DOHH2 (cell line): ENCODE results near the gene RAB10.

ENCODE experiments used
- H3F3A ChIP-seq: fragments of 200-600 bp; sonication (generic), shearing (Covaris generic); 2 replicates; pipeline ENCODE4 v1.6.0; 2016; ENCODE audit warnings: antibody characterized with exemption, mild to moderate bottlenecking; ENCODE audit not compliant: control insufficient read depth, insufficient read depth
- H3K27ac ChIP-seq: fragments of 200-600 bp; sonication (generic); 2 replicates; pipeline ENCODE4 v1.5.1; 2014; ENCODE audit warnings: low read depth, mild to moderate bottlenecking, low read length, moderate library complexity
- H3K27me3 ChIP-seq: fragments of 200-600 bp; sonication (generic); 2 replicates; pipeline ENCODE4 v1.6.1; 2014; ENCODE audit warnings: mild to moderate bottlenecking, low read length, mixed read lengths; ENCODE audit not compliant: control insufficient read depth
- H3K36me3 ChIP-seq: fragments of 200-600 bp; sonication (generic); 2 replicates; pipeline ENCODE4 v1.6.1; 2014; ENCODE audit warnings: mild to moderate bottlenecking, low read length, moderate library complexity, mixed read lengths; ENCODE audit not compliant: control insufficient read depth
- H3K4me1 ChIP-seq: fragments of 200-600 bp; sonication (generic); 2 replicates; pipeline ENCODE4 v1.6.1; 2014; ENCODE audit warnings: mild to moderate bottlenecking, low read length, mixed read lengths; ENCODE audit not compliant: control insufficient read depth
- H3K4me2 ChIP-seq: fragments of 200-600 bp; sonication (generic); 2 replicates; pipeline ENCODE4 v1.6.0; 2014; ENCODE audit warnings: mild to moderate bottlenecking, low read length, moderate library complexity
- H3K4me3 ChIP-seq: fragments of 200-600 bp; sonication (generic); 2 replicates; pipeline ENCODE4 v1.5.1; 2014; ENCODE audit warnings: mild to moderate bottlenecking, low read length, mixed read lengths
- H3K79me2 ChIP-seq: fragments of 200-600 bp; sonication (generic); 2 replicates; pipeline ENCODE4 v1.6.1; 2014; ENCODE audit warnings: mild to moderate bottlenecking, low read length, mixed read lengths; ENCODE audit not compliant: control insufficient read depth
- H3K9me2 ChIP-seq: fragments of 200-600 bp; sonication (generic); replicated peaks from 2 replicates; pipeline ENCODE4 v1.6.1; 2014; ENCODE audit warnings: mild to moderate bottlenecking, low read length, mixed read lengths; ENCODE audit not compliant: control insufficient read depth
- H3K9me3 ChIP-seq: fragments of 200-600 bp; sonication (generic); 2 replicates; pipeline ENCODE4 v1.6.1; 2014; ENCODE audit warnings: antibody characterized with exemption, low read length, mixed read lengths; ENCODE audit not compliant: control insufficient read depth, insufficient read depth
- H4K20me1 ChIP-seq: fragments of 200-600 bp; sonication (generic); 2 replicates; pipeline ENCODE4 v1.6.0; 2014; ENCODE audit warnings: low read depth, mild to moderate bottlenecking, antibody characterized with exemption, low read length, moderate library complexity; ENCODE audit not compliant: control insufficient read depth, insufficient read depth
- CTCF ChIP-seq: fragments of 200-600 bp; sonication (generic); IDR thresholded peaks from one replicate; pipeline ENCODE4 v1.5.1; 2014; ENCODE audit warnings: antibody characterized with exemption, mild to moderate bottlenecking, low read depth, low read length; ENCODE audit not compliant: poor library complexity, severe bottlenecking
- EZH2phosphoT487 ChIP-seq: fragments of 200-600 bp; sonication (generic); IDR thresholded peaks from 2 replicates; pipeline ENCODE4 v1.6.1; 2017; ENCODE audit warnings: borderline replicate concordance, mild to moderate bottlenecking, antibody characterized with exemption, low read length, moderate library complexity, mixed read lengths

The RAB10 gene

DNA sequence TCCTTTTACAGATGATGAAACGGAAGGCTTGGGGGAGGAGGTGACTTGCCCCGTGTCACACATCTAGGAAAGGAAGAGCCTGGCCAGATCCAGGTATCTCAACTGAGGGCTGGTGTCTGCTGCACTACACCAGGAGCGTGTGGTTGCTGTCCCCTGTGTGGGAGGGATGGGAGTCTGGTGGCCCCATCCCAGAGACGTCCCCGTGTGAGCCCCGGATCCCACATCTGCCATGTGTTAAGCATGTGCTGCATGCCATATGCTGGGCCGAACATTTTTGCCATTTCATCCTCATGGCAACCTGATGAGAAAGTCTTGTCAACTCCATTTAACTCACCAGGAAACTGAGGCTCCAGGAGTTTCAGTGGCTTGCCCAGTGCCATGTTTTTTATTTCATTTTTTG, 143.2 kb downstream of the RAB10 start:
- Histone ChIP-seq H3K79me2 (no peaks in the 10 kb centered on the region), H3K4me1 (peaks cover 8% of the 10 kb centered on the region), H3K4me2 (no peak overlapping the region), H3K9me2 (no peaks in the 10 kb centered on the region), H3K27me3 (peaks cover 33% of the 10 kb centered on the region), H3F3A (no peaks in the 10 kb centered on the region), H3K27ac (no peak overlapping the region), H4K20me1 (no peaks in the 10 kb centered on the region), H3K9me3 (no peaks in the 10 kb centered on the region), H3K4me3 (no peak overlapping the region), H3K36me3 (no peaks in the 10 kb centered on the region)
- no peak for TF ChIP-seq CTCF
- no peak for TF ChIP-seq EZH2phosphoT487

DNA sequence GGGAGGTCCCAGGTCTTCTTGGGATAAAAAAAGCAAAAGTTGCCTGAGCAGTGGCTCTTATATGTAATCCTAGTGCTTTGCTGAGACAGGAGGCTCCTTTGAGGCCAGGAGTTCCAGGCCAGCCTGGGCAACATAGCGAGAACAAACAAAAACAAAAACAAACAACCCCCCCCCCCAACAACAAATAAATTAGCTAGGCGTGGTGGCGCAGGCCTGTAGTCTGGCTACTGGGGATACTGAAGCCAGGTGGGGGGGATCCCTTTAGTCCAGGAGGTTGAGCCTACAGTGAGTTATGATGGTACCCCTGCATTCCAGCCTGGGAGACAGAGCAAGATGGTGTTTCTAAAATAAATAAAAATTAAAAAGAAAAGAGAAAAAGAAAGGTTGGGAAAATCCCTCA, 144.4 kb downstream of the RAB10 start:
- Histone ChIP-seq H3K9me3 (no peaks in the 10 kb centered on the region), H3K4me2 (peak overlapping the region; percentile 64), H3F3A (no peaks in the 10 kb centered on the region), H3K9me2 (no peaks in the 10 kb centered on the region), H3K4me3 (peak overlapping the region; percentile 62; the same call in 1 of the 2 replicates), H3K36me3 (no peaks in the 10 kb centered on the region), H3K79me2 (no peaks in the 10 kb centered on the region), H3K27ac (no peak overlapping the region), H3K4me1 (peaks cover 8% of the 10 kb centered on the region), H3K27me3 (peaks cover 27% of the 10 kb centered on the region), H4K20me1 (no peaks in the 10 kb centered on the region)
- TF ChIP-seq CTCF (no peak), EZH2phosphoT487 (no peak)

GRCh38 chr2:26178746-26179436, 145.0 kb downstream of the RAB10 start:
- Histone ChIP-seq H3K4me2 (peak overlapping the region; percentile 64), H3K9me3 (no peaks in the 10 kb centered on the region), H3K27me3 (peaks cover 23% of the 10 kb centered on the region), H3K9me2 (no peaks in the 10 kb centered on the region), H3K4me1 (peaks cover 8% of the 10 kb centered on the region), H3K79me2 (no peaks in the 10 kb centered on the region), H3K36me3 (no peaks in the 10 kb centered on the region), H3K4me3 (peak overlapping the region; percentile 62), H3F3A (no peaks in the 10 kb centered on the region), H4K20me1 (no peaks in the 10 kb centered on the region), H3K27ac (no peak overlapping the region)
- TF ChIP-seq CTCF (no peak), EZH2phosphoT487 (peak; percentile 13; the same call in 1 of the 2 replicates)
